GM12878 (cell line): ENCODE results near the gene PTGDR2. TPM values are rescaled to one million over a fixed set of nuclear protein-coding genes. Genes with fewer than 3 reads are reported as not detected.

Experiments
- ATAC-seq: fragments of 200-7000 bp; cut with Tn5 transposase; 3 replicates; pipeline ENCODE4 v1.9.1; 2020; ENCODE audit warnings: mild to moderate bottlenecking, moderate library complexity
- BruUV-seq: library from RNA; stranded (reverse); fragments of 400-500 nt; replicated peaks from 2 replicates; lab custom pipeline; 2021; lab: Mats Ljungman, UMichigan
- CTCF ChIA-PET: fragments of 300-600 bp; sonication (Branson Sonifier 250); formaldehyde crosslinking; extraction: SDS; loops from one replicate; lab custom pipeline; 2021; ENCODE audit warnings: inconsistent platforms; lab: Yijun Ruan, JAX
- POLR2A ChIA-PET: fragments of 350-600 bp; formaldehyde crosslinking; extraction: SDS; loops from one replicate; lab custom pipeline; 2021; ENCODE audit warnings: inconsistent platforms; lab: Charles Lee
- RAD21 ChIA-PET: fragments of 300-600 bp; sonication (Branson Sonifier 250); formaldehyde crosslinking; loops from one replicate; lab custom pipeline; 2023; ENCODE audit warnings: antibody characterized with exemption; ENCODE audit not compliant: unreplicated experiment; lab: Charles Lee
- SMC1A ChIA-PET: fragments of 300-600 bp; sonication (Branson Sonifier 250); formaldehyde crosslinking; loops from one replicate; lab custom pipeline; 2023; ENCODE audit not compliant: unreplicated experiment, uncharacterized antibody; lab: Charles Lee
- DNase-seq: peaks from one replicate; pipeline ENCODE4 v3.0.0-alpha.2; 2011; ENCODE audit warnings: low read depth, low spot score
- FAIRE-seq: peaks from 3 replicates; lab custom pipeline; 2011; peaks lifted over from hg19 to GRCh38; lab: Jason Lieb, UNC
- H2AFZ ChIP-seq: 2 replicates; pipeline ENCODE4 v1.6.0; 2011; ENCODE audit warnings: low read depth, low read length, control low read depth; ENCODE audit not compliant: control insufficient read depth
- H3K27ac ChIP-seq: 2 replicates; pipeline ENCODE4 v1.5.1; 2011; ENCODE audit warnings: control low read depth; ENCODE audit not compliant: control insufficient read depth, insufficient read depth
- H3K27me3 ChIP-seq, 2 experiments: replicated peaks in 1 of 2; 2 replicates each; pipeline versions ENCODE4 v1.6.0 to v1.6.1; 2011; ENCODE audit warnings: low read length in 1 of 2; ENCODE audit not compliant: control insufficient read depth in 2 of 2, insufficient read depth in 2 of 2
- H3K36me3 ChIP-seq, 2 experiments: 2 replicates each; pipeline ENCODE4 v1.5.1; 2011; ENCODE audit warnings: low read length in 1 of 2; ENCODE audit not compliant: control insufficient read depth in 2 of 2, insufficient read depth in 2 of 2
- H3K4me1 ChIP-seq: 2 replicates; pipeline ENCODE4 v1.6.1; 2011; ENCODE audit warnings: mild to moderate bottlenecking, low read length, moderate library complexity, mixed read lengths; ENCODE audit not compliant: control insufficient read depth, insufficient read depth
- H3K4me2 ChIP-seq: 2 replicates; pipeline ENCODE4 v1.6.0; 2011; ENCODE audit warnings: control low read depth; ENCODE audit not compliant: control insufficient read depth, insufficient read depth
- H3K4me3 ChIP-seq: fragments of 200-600 bp; sonication (generic); 2 replicates; pipeline ENCODE4 v1.5.1; 2016
- H3K79me2 ChIP-seq: 2 replicates; pipeline ENCODE4 v1.6.0; 2011; ENCODE audit warnings: low read length; ENCODE audit not compliant: control insufficient read depth, insufficient read depth
- H3K9ac ChIP-seq: 2 replicates; pipeline ENCODE4 v1.8.0; 2011; ENCODE audit warnings: low read length, control low read depth, mixed read lengths; ENCODE audit not compliant: control insufficient read depth, insufficient read depth
- H3K9me3 ChIP-seq: replicated peaks from 3 replicates; pipeline ENCODE4 v1.5.1; 2011; ENCODE audit warnings: mild to moderate bottlenecking, low read length; ENCODE audit not compliant: control insufficient read depth, insufficient read depth
- H4K20me1 ChIP-seq: 2 replicates; pipeline ENCODE4 v1.6.0; 2011; ENCODE audit not compliant: control insufficient read depth, insufficient read depth
- BCL11A ChIP-seq: IDR thresholded peaks from 2 replicates; pipeline ENCODE4 v1.6.1; 2011; ENCODE audit warnings: low read depth, low read length
- BHLHE40 ChIP-seq, 2 experiments: fragments of 450-650 bp in 1 of 2; IDR thresholded peaks; 2 replicates each; pipeline ENCODE4 v1.6.1; 2011 to 2017; ENCODE audit warnings: low read depth in 2 of 2, borderline replicate concordance in 1 of 2, improper control_type of control experiment in 1 of 2, low read length in 1 of 2, mild to moderate bottlenecking in 1 of 2
- CHD2 ChIP-seq: IDR thresholded peaks from 2 replicates; pipeline ENCODE4 v1.6.1; 2011; ENCODE audit warnings: low read depth, low read length, improper control_type of control experiment, borderline replicate concordance
- FOXM1 ChIP-seq: IDR thresholded peaks from 2 replicates; pipeline ENCODE4 v1.6.1; 2012; ENCODE audit warnings: low read depth, mild to moderate bottlenecking, inconsistent platforms, low read length, moderate library complexity
- JUNB ChIP-seq: IDR thresholded peaks from 2 replicates; pipeline ENCODE4 v1.6.1; 2016; ENCODE audit warnings: antibody characterized with exemption, mild to moderate bottlenecking
- KAT2A ChIP-seq: conservative IDR thresholded peaks from 2 replicates; pipeline ENCODE4 v1.6.1; 2011; ENCODE audit warnings: low read depth, low read length; ENCODE audit not compliant: control insufficient read depth
- KLF5 ChIP-seq: fragments of 450-650 bp; IDR thresholded peaks from 2 replicates; pipeline ENCODE4 v1.6.1; 2014; ENCODE audit warnings: mild to moderate bottlenecking; ENCODE audit not compliant: partially characterized antibody
- MAX ChIP-seq: IDR thresholded peaks from 2 replicates; pipeline ENCODE4 v1.6.1; 2012; ENCODE audit warnings: low read depth, low read length, improper control_type of control experiment
- MTA3 ChIP-seq: IDR thresholded peaks from 2 replicates; pipeline ENCODE4 v1.6.1; 2012; ENCODE audit warnings: low read length, inconsistent platforms, borderline replicate concordance
- NBN ChIP-seq: fragments of 450-650 bp; IDR thresholded peaks from 2 replicates; pipeline ENCODE4 v1.6.1; 2016
- NR2C1 ChIP-seq: fragments of 450-650 bp; IDR thresholded peaks from 2 replicates; pipeline ENCODE4 v1.6.1; 2017; ENCODE audit warnings: antibody characterized with exemption, mild to moderate bottlenecking, moderate library complexity
- NR2C2 ChIP-seq: IDR thresholded peaks from 2 replicates; pipeline ENCODE4 v1.6.1; 2011; ENCODE audit warnings: borderline replicate concordance, low read depth; ENCODE audit not compliant: control insufficient read depth, insufficient read length
- POLR2AphosphoS2 ChIP-seq: IDR thresholded peaks from 2 replicates; pipeline ENCODE4 v1.6.1; 2011; ENCODE audit warnings: low read depth, mild to moderate bottlenecking, low read length, improper control_type of control experiment, moderate library complexity
- RAD51 ChIP-seq: fragments of 450-650 bp; IDR thresholded peaks from 2 replicates; pipeline ENCODE4 v1.6.1; 2016; ENCODE audit warnings: moderate library complexity, mild to moderate bottlenecking, inconsistent platforms
- RBBP5 ChIP-seq: fragments of 200-600 bp; sonication (generic); conservative IDR thresholded peaks from 2 replicates; pipeline ENCODE4 v1.6.1; 2016
- SIN3A ChIP-seq: IDR thresholded peaks from 2 replicates; pipeline ENCODE4 v1.6.1; 2012; ENCODE audit warnings: low read depth, low read length, improper control_type of control experiment
- SIX5 ChIP-seq: IDR thresholded peaks from 2 replicates; pipeline ENCODE4 v1.6.1; 2011; ENCODE audit warnings: mild to moderate bottlenecking, low read depth, low read length, moderate library complexity; ENCODE audit not compliant: severe bottlenecking
- SMC3 ChIP-seq: IDR thresholded peaks from 2 replicates; pipeline ENCODE4 v1.6.1; 2011; ENCODE audit warnings: low read length, improper control_type of control experiment, borderline replicate concordance
- SPI1 ChIP-seq: IDR thresholded peaks from 2 replicates; pipeline ENCODE4 v1.6.1; 2011; ENCODE audit warnings: low read depth, mild to moderate bottlenecking, low read length, moderate library complexity, borderline replicate concordance; ENCODE audit not compliant: insufficient read depth
- TAF1 ChIP-seq: IDR thresholded peaks from 2 replicates; pipeline ENCODE4 v1.6.1; 2011; ENCODE audit warnings: mild to moderate bottlenecking, low read depth, low read length, borderline replicate concordance
- TCF12 ChIP-seq: IDR thresholded peaks from 2 replicates; pipeline ENCODE4 v1.6.1; 2011; ENCODE audit warnings: low read depth, mild to moderate bottlenecking, low read length
- YBX1 ChIP-seq: fragments of 450-650 bp; IDR thresholded peaks from 2 replicates; pipeline ENCODE4 v1.6.1; 2016; ENCODE audit warnings: antibody characterized with exemption
- ZBTB4 ChIP-seq: fragments of 450-650 bp; formaldehyde crosslinking; IDR thresholded peaks from 2 replicates; pipeline ENCODE4 v1.4.0; 2022; ENCODE audit warnings: mild to moderate bottlenecking, moderate library complexity
- ZNF24 ChIP-seq: fragments of 450-650 bp; IDR thresholded peaks from 2 replicates; pipeline ENCODE4 v1.6.1; 2017; ENCODE audit warnings: antibody characterized with exemption, mild to moderate bottlenecking
- ZNF384 ChIP-seq: IDR thresholded peaks from 2 replicates; pipeline ENCODE4 v1.6.1; 2012; ENCODE audit warnings: low read depth, mild to moderate bottlenecking, low read length, improper control_type of control experiment, borderline replicate concordance
- WGBS: methylation state at CpG from one replicate; pipeline ENCODE4 v1.1.6; 2016; ENCODE audit warnings: low lambda C conversion rate; ENCODE audit not compliant: insufficient replicate concordance, insufficient coverage; ENCODE audit errors: missing lambda C conversion rate; 5-methylcytosine and 5-hydroxymethylcytosine counted together
- in situ Hi-C: fragments of 300-500 bp; cut with MboI; formaldehyde crosslinking; loops from 9 replicates; pipeline ENCODE4 v1.14.3; 2018; ENCODE audit warnings: mixed read lengths
- intact Hi-C: fragments of 100-400 bp; cut with micrococcal nuclease; formaldehyde crosslinking; loops from one replicate; pipeline ENCODE4 v1.14.2; 2022; ENCODE audit not compliant: unreplicated experiment
- polyA plus RNA-seq, 11 experiments: library from polyadenylated mRNA; depleted of rRNA in 4 of 11; unstranded in 6 of 11; stranded (reverse) in 5 of 11; fragments of >200 nt; fragmentation: Nextera tagmentation in 4 of 11; fragmentation: Illumina TruSeq in 1 of 11; extraction: Ambion mirVana in 4 of 11; extraction: Trizol in 1 of 11; gene quantifications; 1 replicate in 1 of 11; 2 replicates in 10 of 11; pipeline versions ENCODE4 v1.2.1 to v1.2.3, GENCODE V29; 2011 to 2016; ENCODE audit warnings: inconsistent platforms in 2 of 11, missing spikeins in 2 of 11, low read depth in 1 of 11
- total RNA-seq, 4 experiments: library from RNA; depleted of rRNA in 3 of 4; stranded (reverse); fragments of >200 nt in 3 of 4; fragmentation: Illumina TruSeq in 1 of 4; extraction: Trizol in 1 of 4; gene quantifications; 2 replicates each; pipeline versions ENCODE4 v1.2.1 to v1.2.3, GENCODE V29; 2013 to 2021

PTGDR2 gene
- total and polyA plus RNA-seq, 10 of the 15 experiments (the other 5 are each of a cell fraction or from before 2014, with no cell fraction given), result 0.01 to 0.28 (median 0.15) TPM; not detected in 6

- no peak for TF ChIP-seq KLF5
- TF ChIP-seq BCL11A, result no peak
- TF ChIP-seq SIN3A, result no peak
- TF ChIP-seq ZNF24, result no peak
- no peak for TF ChIP-seq CHD2
- no peak for TF ChIP-seq NR2C1
- TF ChIP-seq RAD51, result no peak
- TF ChIP-seq MTA3, result no peak
- TF ChIP-seq RBBP5, result no peak
Measured at GRCh38 chr11:60810569-60810968, 45.2 kb downstream of the PTGDR2 start (continued).

- WGBS, result 75% methylated on average over 4 of the region's 4 CpGs
- H3K4me2 ChIP-seq, result no peak overlapping the region
- ChIA-PET RAD21 (interaction anchor here (0.7 to 1.2 kb wide), 2 partner anchors 34 to 40 kb away, joined by 3 to 4 read pairs; no protein-coding TSS in a partner anchor), POLR2A (no interaction called here), SMC1A (interaction anchor here (0.7 kb wide), 1 partner anchor 318 kb away, joined by 3 read pairs; no protein-coding TSS in a partner anchor), CTCF (no interaction called here)
- H2AFZ ChIP-seq, result no peak overlapping the region
- in situ Hi-C loops (no loop called here), intact Hi-C loops (no loop called here)
- no peak for ATAC-seq
- no TSS peak for BruUV-seq
- no peaks in the 10 kb centered on the region for H4K20me1 ChIP-seq
- no peaks in the 10 kb centered on the region for H3K79me2 ChIP-seq
- no peak for FAIRE-seq
- no peak overlapping the region for H3K9ac ChIP-seq
- DNase-seq, result no peak
- no peak overlapping the region for H3K27ac ChIP-seq
- H3K27me3 ChIP-seq, result no peaks in the 10 kb centered on the region
- no peaks in the 10 kb centered on the region for H3K4me1 ChIP-seq
- no peaks in the 10 kb centered on the region; the same call in 2 of the 3 replicates for H3K9me3 ChIP-seq
- no peak overlapping the region for H3K4me3 ChIP-seq
- H3K36me3 ChIP-seq, result no peaks in the 10 kb centered on the region
- no peak for TF ChIP-seq MAX
- no peak for TF ChIP-seq SMC3
- no peak for TF ChIP-seq NBN
- no peak for TF ChIP-seq NR2C2
- TF ChIP-seq ZBTB4 (CRISPR knock-in tag), result no peak
- TF ChIP-seq BHLHE40 (IDR thresholded peaks at IDR 0.05; ENCODE audit: borderline replicate concordance in 1 of 2, low read depth in 2 of 2, low read length in 1 of 2), result no peak
- no peak for TF ChIP-seq SIX5
- TF ChIP-seq YBX1, result no peak
- no peak for TF ChIP-seq FOXM1
- no peak for TF ChIP-seq KAT2A
- TF ChIP-seq ZNF384, result no peak
- no peak for TF ChIP-seq POLR2AphosphoS2
- TF ChIP-seq TAF1, result no peak
- no peak for TF ChIP-seq JUNB
- no peak for TF ChIP-seq SPI1
- no peak for TF ChIP-seq TCF12
Measured at GRCh38 chr11:60810151-60810550, 45.6 kb downstream of the PTGDR2 start.
